Keratinocyte (primary cell): Measurements from ENCODE around the gene DLGAP1. TPM values are rescaled to one million over a fixed set of nuclear protein-coding genes. Genes with fewer than 3 reads are reported as not detected.
A peak's percentile ranks its signal among the peaks of the same experiment; 100 is the strongest.

Experiments
- DNase-seq: peaks from one replicate; pipeline ENCODE4 v3.0.0-alpha.2; 2011; ENCODE audit warnings: low read depth, missing footprints, low spot score
- FAIRE-seq: peaks from 2 replicates; lab custom pipeline; 2011; peaks lifted over from hg19 to GRCh38; lab: Jason Lieb, UNC
- H2AFZ ChIP-seq: 2 replicates; pipeline ENCODE4 v1.6.0; 2012; ENCODE audit warnings: low read length, control low read depth, inconsistent platforms; ENCODE audit not compliant: control insufficient read depth
- H3K27ac ChIP-seq: 2 replicates; pipeline ENCODE4 v1.5.1; 2011; ENCODE audit warnings: low read length; ENCODE audit not compliant: control insufficient read depth, insufficient read depth
- H3K27me3 ChIP-seq: 3 replicates; pipeline ENCODE4 v1.6.0; 2011; ENCODE audit warnings: low read length; ENCODE audit not compliant: control insufficient read depth, insufficient read depth; ENCODE audit errors: extremely low read depth
- H3K36me3 ChIP-seq, 2 experiments: 2 replicates in 1 of 2; 3 replicates in 1 of 2; pipeline ENCODE4 v1.5.1; 2011; ENCODE audit warnings: low read length in 2 of 2, mild to moderate bottlenecking in 1 of 2; ENCODE audit not compliant: control insufficient read depth in 2 of 2, insufficient read depth in 2 of 2; ENCODE audit errors: extremely low read depth in 1 of 2
- H3K4me1 ChIP-seq: 3 replicates; pipeline ENCODE4 v1.5.1; 2011; ENCODE audit warnings: low read length; ENCODE audit not compliant: control insufficient read depth, insufficient read depth; ENCODE audit errors: extremely low read depth
- H3K4me2 ChIP-seq: 3 replicates; pipeline ENCODE4 v1.6.0; 2011; ENCODE audit warnings: low read depth, low read length; ENCODE audit not compliant: control insufficient read depth, insufficient read depth; ENCODE audit errors: extremely low read depth
- H3K4me3 ChIP-seq, 3 experiments: fragments of 200-600 bp in 1 of 3; sonication (generic) in 1 of 3; 2 replicates in 2 of 3; 3 replicates in 1 of 3; pipeline ENCODE4 v1.5.1; 2011 to 2016; ENCODE audit warnings: low read length in 3 of 3, mild to moderate bottlenecking in 3 of 3, control low read depth in 2 of 3, inconsistent platforms in 1 of 3, low read depth in 1 of 3, mixed read lengths in 1 of 3, mixed run types in 1 of 3, moderate library complexity in 1 of 3; ENCODE audit not compliant: control insufficient read depth in 2 of 3, insufficient read depth in 2 of 3; ENCODE audit errors: extremely low read depth in 1 of 3
- H3K79me2 ChIP-seq: 2 replicates; pipeline ENCODE4 v1.6.0; 2012; ENCODE audit warnings: low read length; ENCODE audit not compliant: control insufficient read depth, insufficient read depth
- H3K9ac ChIP-seq: 3 replicates; pipeline ENCODE4 v1.6.0; 2011; ENCODE audit warnings: low read length; ENCODE audit not compliant: control insufficient read depth, insufficient read depth; ENCODE audit errors: extremely low read depth
- H3K9me1 ChIP-seq: 3 replicates; pipeline ENCODE4 v1.6.0; 2011; ENCODE audit warnings: low read length; ENCODE audit not compliant: control insufficient read depth, insufficient read depth; ENCODE audit errors: extremely low read depth
- H3K9me3 ChIP-seq: 2 replicates; pipeline ENCODE4 v1.5.1; 2012; ENCODE audit warnings: low read depth, low read length; ENCODE audit not compliant: control insufficient read depth
- H4K20me1 ChIP-seq: 3 replicates; pipeline ENCODE4 v1.6.0; 2011; ENCODE audit warnings: low read length; ENCODE audit not compliant: control insufficient read depth, insufficient read depth; ENCODE audit errors: extremely low read depth
- EZH2 ChIP-seq: IDR thresholded peaks from one replicate; pipeline ENCODE4 v1.6.1; 2012; ENCODE audit warnings: inconsistent platforms, mild to moderate bottlenecking, low read length, moderate library complexity
- dilution Hi-C: fragments of 300-500 bp; cut with MboI; formaldehyde crosslinking; loops from one replicate; pipeline ENCODE4 v1.7.0; 2020; ENCODE audit warnings: low sequenced_read_pairs; ENCODE audit not compliant: extremely low pct_ligation_motif_present
- polyA plus RNA-seq, 5 experiments: library from polyadenylated mRNA; depleted of rRNA in 3 of 5; stranded (reverse) in 3 of 5; stranded (forward) in 1 of 5; unstranded in 1 of 5; fragments of >200 nt; gene quantifications; 1 replicate in 1 of 5; 2 replicates in 3 of 5; 3 replicates in 1 of 5; pipeline versions ENCODE4 v1.2.1 to v1.2.3, GENCODE V29; 2011 to 2012; ENCODE audit warnings: missing spikeins in 2 of 5, low read depth in 1 of 5, low replicate concordance in 1 of 5
- TF ChIP-seq, protein P1 (sequence below), 3 experiments: IDR thresholded peaks in 1 of 3; conservative IDR thresholded peaks in 1 of 3; optimal IDR thresholded peaks in 1 of 3; 2 replicates in 2 of 3; 3 replicates in 1 of 3; pipeline versions ENCODE3 to v1.5.1; 2011; ENCODE audit warnings: low read length in 3 of 3, mild to moderate bottlenecking in 3 of 3, moderate library complexity in 2 of 3, control low read depth in 1 of 3, inconsistent platforms in 1 of 3; ENCODE audit not compliant: insufficient read depth in 2 of 3; ENCODE audit errors: extremely low read depth in 1 of 3

The DLGAP1 gene
- polyA plus RNA-seq, 1 donor (not counting 4 experiments of a cell fraction or from before 2014, with no cell fraction given), result not detected

DNA sequence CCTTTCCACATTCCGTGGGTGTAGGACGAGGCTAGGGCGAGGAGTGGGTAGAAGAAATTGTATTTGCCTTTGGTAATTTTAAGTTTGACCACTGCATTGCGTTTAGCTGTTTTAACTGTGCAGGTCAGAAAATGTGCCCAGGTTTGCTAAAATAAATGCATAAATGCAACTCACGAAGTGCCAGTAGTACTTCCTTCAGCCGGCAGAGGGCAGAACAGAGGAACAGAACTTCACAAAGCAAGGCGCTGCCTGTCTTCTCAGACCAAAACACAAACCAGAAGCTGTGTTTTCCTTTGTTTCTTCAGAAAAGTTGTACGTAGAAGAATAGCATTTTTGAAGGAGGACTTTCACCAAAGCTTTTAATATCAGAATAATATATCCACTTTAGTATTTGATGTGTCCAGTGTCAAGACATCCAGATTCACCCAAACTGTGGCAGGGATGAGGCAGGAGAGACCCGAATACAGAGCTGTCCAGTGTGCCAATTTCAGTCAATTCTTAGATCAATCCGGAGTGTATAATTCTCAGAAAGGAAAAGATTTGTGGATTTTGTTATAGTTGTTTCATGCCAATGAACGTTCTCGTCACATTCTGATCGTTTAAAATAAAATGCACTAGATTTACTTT is 348.6 kb downstream of the DLGAP1 start:
- H3K4me2 ChIP-seq, result no peak overlapping the region
- no peak for DNase-seq
- no peak overlapping the region for H2AFZ ChIP-seq
- no peak for TF ChIP-seq EZH2
- TF ChIP-seq, protein P1, sequence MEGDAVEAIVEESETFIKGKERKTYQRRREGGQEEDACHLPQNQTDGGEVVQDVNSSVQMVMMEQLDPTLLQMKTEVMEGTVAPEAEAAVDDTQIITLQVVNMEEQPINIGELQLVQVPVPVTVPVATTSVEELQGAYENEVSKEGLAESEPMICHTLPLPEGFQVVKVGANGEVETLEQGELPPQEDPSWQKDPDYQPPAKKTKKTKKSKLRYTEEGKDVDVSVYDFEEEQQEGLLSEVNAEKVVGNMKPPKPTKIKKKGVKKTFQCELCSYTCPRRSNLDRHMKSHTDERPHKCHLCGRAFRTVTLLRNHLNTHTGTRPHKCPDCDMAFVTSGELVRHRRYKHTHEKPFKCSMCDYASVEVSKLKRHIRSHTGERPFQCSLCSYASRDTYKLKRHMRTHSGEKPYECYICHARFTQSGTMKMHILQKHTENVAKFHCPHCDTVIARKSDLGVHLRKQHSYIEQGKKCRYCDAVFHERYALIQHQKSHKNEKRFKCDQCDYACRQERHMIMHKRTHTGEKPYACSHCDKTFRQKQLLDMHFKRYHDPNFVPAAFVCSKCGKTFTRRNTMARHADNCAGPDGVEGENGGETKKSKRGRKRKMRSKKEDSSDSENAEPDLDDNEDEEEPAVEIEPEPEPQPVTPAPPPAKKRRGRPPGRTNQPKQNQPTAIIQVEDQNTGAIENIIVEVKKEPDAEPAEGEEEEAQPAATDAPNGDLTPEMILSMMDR (optimal IDR thresholded peaks at IDR 0.05 in 1 of 3, IDR thresholded peaks at IDR 0.05 in 1 of 3, conservative IDR thresholded peaks at IDR 0.05 in 1 of 3; ENCODE audit: extremely low read depth in 1 of 3, insufficient read depth in 2 of 3, low read length in 3 of 3), result peak; percentile 75 to 78 (median 76)
- no peaks in the 10 kb centered on the region for H3K4me1 ChIP-seq
- dilution Hi-C loops, result no loop called here
- no peaks in the 10 kb centered on the region for H3K79me2 ChIP-seq
- no peak overlapping the region for H3K4me3 ChIP-seq
- H3K9me3 ChIP-seq, result no peaks in the 10 kb centered on the region
- H3K27me3 ChIP-seq, result no peaks in the 10 kb centered on the region
- no peak for FAIRE-seq
- no peaks in the 10 kb centered on the region for H3K36me3 ChIP-seq
- no peak overlapping the region for H3K9ac ChIP-seq
- no peaks in the 10 kb centered on the region for H4K20me1 ChIP-seq
- H3K9me1 ChIP-seq, result no peaks in the 10 kb centered on the region
- no peak overlapping the region for H3K27ac ChIP-seq

DNA sequence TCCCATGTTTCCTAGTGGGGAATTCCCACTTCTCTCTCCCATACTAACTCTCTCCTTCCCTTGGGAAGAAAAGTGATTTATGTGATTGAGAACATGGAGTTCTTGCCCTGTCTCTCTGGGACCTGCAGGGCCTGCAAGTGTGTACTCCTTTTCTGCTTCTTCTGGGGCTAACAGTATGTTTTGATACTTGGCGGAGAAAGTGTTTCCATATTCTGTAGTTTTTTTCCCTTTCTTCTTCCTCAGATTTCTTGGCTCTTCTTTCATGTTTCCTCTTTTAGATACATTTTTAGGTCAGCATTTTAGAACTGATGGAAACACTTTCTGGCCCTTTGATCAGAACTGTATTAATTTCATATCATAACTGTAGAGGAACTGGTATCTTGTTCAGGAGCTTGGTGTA is 352.2 kb downstream of the DLGAP1 start:
- Histone ChIP-seq H3K27ac (no peak overlapping the region), H3K4me2 (no peak overlapping the region), H3K4me3 (no peak overlapping the region), H2AFZ (no peak overlapping the region), H3K9ac (no peak overlapping the region), H3K9me3 (no peaks in the 10 kb centered on the region), H3K36me3 (no peaks in the 10 kb centered on the region), H4K20me1 (no peaks in the 10 kb centered on the region), H3K4me1 (no peaks in the 10 kb centered on the region), H3K27me3 (no peaks in the 10 kb centered on the region), H3K9me1 (no peaks in the 10 kb centered on the region), H3K79me2 (no peaks in the 10 kb centered on the region)
- DNase-seq (no peak), FAIRE-seq (no peak)
- dilution Hi-C loops, result no loop called here
- TF ChIP-seq, protein P1 (optimal IDR thresholded peaks at IDR 0.05 in 1 of 3, IDR thresholded peaks at IDR 0.05 in 1 of 3, conservative IDR thresholded peaks at IDR 0.05 in 1 of 3; ENCODE audit: extremely low read depth in 1 of 3, insufficient read depth in 2 of 3, low read length in 3 of 3), result no peak
- TF ChIP-seq EZH2, result no peak
